ENCODE data around the gene RANBP3. TPM values are rescaled to one million over a fixed set of nuclear protein-coding genes. Genes with fewer than 3 reads are reported as not detected.

Gene RANBP3
- total RNA-seq, 1 experiment from 2014 or later, result 44.1 TPM

- H3K27me3 ChIP-seq (ENCODE audit: insufficient read depth, low read depth), result no peaks in the 10 kb centered on the region
- H3K9me2 ChIP-seq (ENCODE audit: insufficient read depth), result no peaks in the 10 kb centered on the region
- no peaks in the 10 kb centered on the region for H3K9me3 ChIP-seq (ENCODE audit: insufficient read depth, low read depth)
- ChIA-PET CTCF (no interaction called here), POLR2A (ENCODE audit: unreplicated experiment) (no interaction called here)
- H3K79me2 ChIP-seq (ENCODE audit: low read depth), result no peaks in the 10 kb centered on the region
- H4K20me1 ChIP-seq (ENCODE audit: insufficient read depth), result no peaks in the 10 kb centered on the region
- no peak overlapping the region for H2AFZ ChIP-seq
- no peaks in the 10 kb centered on the region for H3K4me1 ChIP-seq (replicated peaks; ENCODE audit: insufficient read depth)
- no TSS peak for BruUV-seq (replicated peaks)
- H3F3A ChIP-seq (ENCODE audit: insufficient read depth, low read depth), result no peaks in the 10 kb centered on the region; the same call in 1 of the 2 replicates
- TF ChIP-seq EZH2 (IDR thresholded peaks at IDR 0.05; ENCODE audit: low read depth) (no peak), CTCF (conservative IDR thresholded peaks at IDR 0.05) (no peak)
- no peaks in the 10 kb centered on the region for H3K36me3 ChIP-seq (ENCODE audit: low read depth)
- H3K4me2 ChIP-seq, result no peak overlapping the region
- no peak for DNase-seq
- H3K4me3 ChIP-seq, result no peak overlapping the region
- intact Hi-C loops (cut with micrococcal nuclease; ENCODE audit: unreplicated experiment), result no loop called here
- H3K27ac ChIP-seq, result no peak overlapping the region
These were observed 107.0 kb downstream of the RANBP3 start for GRCh38 chr19:5870986-5871394.

GRCh38 chr19:5867201-5868136 lies 110.5 kb downstream of the RANBP3 start:
- no peak overlapping the region for H2AFZ ChIP-seq
- TF ChIP-seq EZH2 (IDR thresholded peaks at IDR 0.05; ENCODE audit: low read depth) (no peak), CTCF (conservative IDR thresholded peaks at IDR 0.05) (no peak)
- intact Hi-C loops (cut with micrococcal nuclease; ENCODE audit: unreplicated experiment), result no loop called here

More at GRCh38 chr19:5867201-5868136, 110.5 kb downstream of the RANBP3 start:
- Histone ChIP-seq H3K4me3 (no peak overlapping the region), H3K9me2 (ENCODE audit: insufficient read depth) (no peaks in the 10 kb centered on the region), H3K4me1 (replicated peaks; ENCODE audit: insufficient read depth) (no peaks in the 10 kb centered on the region), H3K27ac (no peak overlapping the region), H4K20me1 (ENCODE audit: insufficient read depth) (no peaks in the 10 kb centered on the region), H3K9me3 (ENCODE audit: insufficient read depth, low read depth) (no peaks in the 10 kb centered on the region), H3F3A (ENCODE audit: insufficient read depth, low read depth) (no peaks in the 10 kb centered on the region), H3K27me3 (ENCODE audit: insufficient read depth, low read depth) (no peaks in the 10 kb centered on the region), H3K36me3 (ENCODE audit: low read depth) (no peaks in the 10 kb centered on the region), H3K4me2 (no peak overlapping the region), H3K79me2 (ENCODE audit: low read depth) (no peaks in the 10 kb centered on the region)
- no TSS peak for BruUV-seq (replicated peaks)
- ChIA-PET CTCF (no interaction called here), POLR2A (ENCODE audit: unreplicated experiment) (no interaction called here)
- DNase-seq, result no peak

Other genes with a start within 250 kb of the RANBP3 start
- gene PRR22, start 193.4 kb downstream of the RANBP3 start, total RNA-seq (2021), result 4.5 and 4.6 TPM in 2 replicates
- 27.1 and 29.2 TPM in 2 replicates for gene DUS3L, start 187.0 kb downstream of the RANBP3 start, total RNA-seq (2021)
- 1.9 and 3.5 TPM in 2 replicates for gene NRTN, start 173.1 kb downstream of the RANBP3 start, total RNA-seq (2021)
- 0.43 and 0.55 TPM in 2 replicates for gene FUT6, start 138.4 kb downstream of the RANBP3 start, total RNA-seq (2021)
- 28.5 and 28.7 TPM in 2 replicates for gene FUT3, start 126.7 kb downstream of the RANBP3 start, total RNA-seq (2021)
- gene FUT5, start 107.6 kb downstream of the RANBP3 start, total RNA-seq (2021), result 0.28 TPM in 1 of 2 replicates, not detected in the other
- 169 and 181 TPM in 2 replicates for gene NDUFA11, start 74.3 kb downstream of the RANBP3 start, total RNA-seq (2021)
- gene VMAC, start 73.3 kb downstream of the RANBP3 start, total RNA-seq (2021), result 6.2 and 7.1 TPM in 2 replicates
- gene CAPS, start 63.9 kb downstream of the RANBP3 start, total RNA-seq (2021), result 32.0 and 41.5 TPM in 2 replicates
- gene RFX2, start 132.4 kb upstream of the RANBP3 start, total RNA-seq (2021), result 8.7 and 11.6 TPM in 2 replicates
- gene ACSBG2, start 157.5 kb upstream of the RANBP3 start, total RNA-seq (2021), result not detected in 2 replicates

Data from PC-9 (cell line).